ENCODE data around the gene ECE1. TPM values are rescaled to one million over a fixed set of nuclear protein-coding genes. Genes with fewer than 3 reads are reported as not detected.

The ECE1 gene
- total and polyA plus RNA-seq, 2 donors (not counting 1 experiment from before 2014, with no cell fraction given): 131 to 138 TPM

DNA sequence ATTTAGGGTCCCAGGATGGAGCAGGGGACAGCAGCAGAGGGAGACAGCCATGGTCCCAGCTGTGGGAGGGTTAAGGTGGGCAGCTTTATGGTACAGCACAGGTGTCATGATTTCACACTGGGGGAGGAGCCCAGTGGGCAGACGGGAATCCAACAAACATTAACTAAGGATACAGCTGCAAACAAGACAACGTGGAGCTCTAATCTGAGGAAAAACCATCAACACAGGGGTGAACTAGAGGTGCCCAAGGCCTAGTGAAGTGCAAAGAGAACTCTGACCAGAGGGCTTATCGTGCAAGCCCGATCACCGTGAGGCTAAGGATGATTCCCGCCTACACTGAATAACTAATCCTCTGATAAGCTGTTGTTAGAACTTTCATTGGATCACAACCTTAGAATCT lies 18.7 kb downstream of the ECE1 start:
- Histone ChIP-seq H3K27ac (ENCODE audit: insufficient read depth, low read length) (no peak overlapping the region), H3K79me2 (ENCODE audit: control insufficient read depth, insufficient read depth, low read length) (peaks cover 5% of the 10 kb centered on the region), H3K9ac (ENCODE audit: insufficient read depth, low read length) (no peak overlapping the region), H3K27me3 (ENCODE audit: control insufficient read depth, insufficient read depth, low read length) (no peaks in the 10 kb centered on the region), H2AFZ (ENCODE audit: low read length) (no peak overlapping the region), H4K20me1 (ENCODE audit: control insufficient read depth, extremely low read depth, insufficient read depth, low read length) (no peaks in the 10 kb centered on the region), H3K4me1 (ENCODE audit: control insufficient read depth, extremely low read depth, insufficient read depth, low read length) (peaks cover 4% of the 10 kb centered on the region), H3K4me2 (ENCODE audit: extremely low read depth, insufficient read depth, low read length) (no peak overlapping the region), H3K36me3 (ENCODE audit: control insufficient read depth, insufficient read depth, low read length) (peaks cover 32% of the 10 kb centered on the region), H3K4me3 (replicated peaks in 1 of 4; ENCODE audit: control extremely low read depth in 1 of 4, insufficient read depth in 1 of 4, low read depth in 3 of 4, low read length in 4 of 4) (no peak overlapping the region), H3K9me3 (ENCODE audit: control insufficient read depth, insufficient read depth, low read depth, low read length) (no peaks in the 10 kb centered on the region)
- TF ChIP-seq, protein P1, sequence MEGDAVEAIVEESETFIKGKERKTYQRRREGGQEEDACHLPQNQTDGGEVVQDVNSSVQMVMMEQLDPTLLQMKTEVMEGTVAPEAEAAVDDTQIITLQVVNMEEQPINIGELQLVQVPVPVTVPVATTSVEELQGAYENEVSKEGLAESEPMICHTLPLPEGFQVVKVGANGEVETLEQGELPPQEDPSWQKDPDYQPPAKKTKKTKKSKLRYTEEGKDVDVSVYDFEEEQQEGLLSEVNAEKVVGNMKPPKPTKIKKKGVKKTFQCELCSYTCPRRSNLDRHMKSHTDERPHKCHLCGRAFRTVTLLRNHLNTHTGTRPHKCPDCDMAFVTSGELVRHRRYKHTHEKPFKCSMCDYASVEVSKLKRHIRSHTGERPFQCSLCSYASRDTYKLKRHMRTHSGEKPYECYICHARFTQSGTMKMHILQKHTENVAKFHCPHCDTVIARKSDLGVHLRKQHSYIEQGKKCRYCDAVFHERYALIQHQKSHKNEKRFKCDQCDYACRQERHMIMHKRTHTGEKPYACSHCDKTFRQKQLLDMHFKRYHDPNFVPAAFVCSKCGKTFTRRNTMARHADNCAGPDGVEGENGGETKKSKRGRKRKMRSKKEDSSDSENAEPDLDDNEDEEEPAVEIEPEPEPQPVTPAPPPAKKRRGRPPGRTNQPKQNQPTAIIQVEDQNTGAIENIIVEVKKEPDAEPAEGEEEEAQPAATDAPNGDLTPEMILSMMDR (conservative IDR thresholded peaks at IDR 0.05 in 1 of 2, IDR thresholded peaks at IDR 0.05 in 1 of 2; ENCODE audit: low read depth in 1 of 2, low read length in 2 of 2): no peak
- TF ChIP-seq EZH2 (IDR thresholded peaks at IDR 0.05; ENCODE audit: low read length, missing control alignments): no peak
- no peak for DNase-seq (ENCODE audit: low read depth in 2 of 2)

DNA sequence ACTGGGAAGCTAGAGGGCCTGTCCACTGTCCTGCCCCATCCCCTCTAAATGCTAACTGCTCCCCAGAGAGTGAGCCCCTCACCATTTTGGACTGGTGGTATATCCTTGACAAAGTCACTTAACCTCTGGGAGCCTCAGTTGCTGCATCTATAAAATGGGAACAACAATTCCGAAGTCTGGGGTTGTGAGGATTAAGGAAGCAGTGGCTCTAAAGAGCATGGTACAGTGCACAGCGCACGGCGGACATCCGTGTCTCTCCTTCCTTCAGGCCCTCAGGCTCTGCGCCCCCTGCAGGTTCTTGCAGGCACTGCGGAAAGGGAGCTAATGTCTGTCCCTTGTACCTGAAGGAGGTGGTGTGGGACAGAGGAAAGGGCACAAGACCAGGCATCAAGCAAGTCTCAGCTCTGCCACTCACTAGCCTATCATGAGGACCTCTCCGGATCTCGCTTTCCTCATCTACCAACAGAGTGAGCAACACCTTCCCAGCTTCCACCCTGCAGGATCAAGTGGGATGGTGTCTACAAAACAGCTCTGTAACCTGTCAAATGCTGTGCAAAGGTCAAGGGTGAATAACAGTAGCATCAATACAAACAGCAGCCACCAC lies 20.1 kb downstream of the ECE1 start:
- peak; percentile 40 to 61 for DNase-seq (ENCODE audit: low read depth in 2 of 2)
- no peak overlapping the region for H3K4me3 ChIP-seq (replicated peaks in 1 of 4; ENCODE audit: control extremely low read depth in 1 of 4, insufficient read depth in 1 of 4, low read depth in 3 of 4, low read length in 4 of 4)
- H3K79me2 ChIP-seq (ENCODE audit: control insufficient read depth, insufficient read depth, low read length): peaks cover 8% of the 10 kb centered on the region
- peaks cover 14% of the 10 kb centered on the region for H3K4me1 ChIP-seq (ENCODE audit: control insufficient read depth, extremely low read depth, insufficient read depth, low read length)
- no peaks in the 10 kb centered on the region for H3K9me3 ChIP-seq (ENCODE audit: control insufficient read depth, insufficient read depth, low read depth, low read length)
- H3K27ac ChIP-seq (ENCODE audit: insufficient read depth, low read length): no peak overlapping the region
- H3K4me2 ChIP-seq (ENCODE audit: extremely low read depth, insufficient read depth, low read length): no peak overlapping the region
- H3K9ac ChIP-seq (ENCODE audit: insufficient read depth, low read length): no peak overlapping the region
- TF ChIP-seq, protein P1 (conservative IDR thresholded peaks at IDR 0.05 in 1 of 2, IDR thresholded peaks at IDR 0.05 in 1 of 2; ENCODE audit: low read depth in 1 of 2, low read length in 2 of 2): peak; percentile 92 to 97
- no peak for TF ChIP-seq EZH2 (IDR thresholded peaks at IDR 0.05; ENCODE audit: low read length, missing control alignments)
- no peak overlapping the region for H2AFZ ChIP-seq (ENCODE audit: low read length)
- H3K36me3 ChIP-seq (ENCODE audit: control insufficient read depth, insufficient read depth, low read length): peaks cover 32% of the 10 kb centered on the region
- no peaks in the 10 kb centered on the region for H4K20me1 ChIP-seq (ENCODE audit: control insufficient read depth, extremely low read depth, insufficient read depth, low read length)
- no peaks in the 10 kb centered on the region for H3K27me3 ChIP-seq (ENCODE audit: control insufficient read depth, insufficient read depth, low read length)

DNA sequence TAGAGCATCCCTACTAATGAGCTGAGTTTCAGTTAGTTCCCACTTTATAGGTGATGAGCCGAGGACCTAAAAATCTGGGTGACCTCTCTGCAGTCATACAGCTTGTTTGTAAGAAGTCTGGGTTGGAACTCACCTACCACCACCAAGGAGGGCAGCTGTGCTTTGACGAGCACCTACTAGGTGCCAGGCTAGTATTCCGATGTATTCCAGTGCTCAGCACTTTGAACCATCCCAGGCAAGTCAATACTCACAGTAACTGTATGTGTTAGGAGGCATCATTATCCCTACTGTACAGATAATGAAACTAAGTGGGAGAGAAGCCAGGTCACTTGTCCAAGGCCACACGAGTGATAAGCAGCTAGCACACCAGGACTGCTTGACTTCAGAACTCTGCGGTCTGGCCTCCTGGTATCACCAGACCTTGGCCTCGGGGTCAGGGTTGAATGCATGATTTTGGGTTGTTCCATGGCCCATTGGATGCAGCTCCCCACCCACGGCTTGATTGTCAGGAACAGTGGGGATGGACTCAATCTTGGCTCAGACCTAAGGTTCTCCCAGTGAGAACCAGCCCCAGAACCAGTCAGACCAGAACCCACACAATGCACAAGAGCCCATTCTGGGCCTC lies 20.7 kb downstream of the ECE1 start:
- Histone ChIP-seq H4K20me1 (ENCODE audit: control insufficient read depth, extremely low read depth, insufficient read depth, low read length) (no peaks in the 10 kb centered on the region), H3K9me3 (ENCODE audit: control insufficient read depth, insufficient read depth, low read depth, low read length) (no peaks in the 10 kb centered on the region), H2AFZ (ENCODE audit: low read length) (no peak overlapping the region), H3K36me3 (ENCODE audit: control insufficient read depth, insufficient read depth, low read length) (peaks cover 32% of the 10 kb centered on the region), H3K27me3 (ENCODE audit: control insufficient read depth, insufficient read depth, low read length) (no peaks in the 10 kb centered on the region), H3K27ac (ENCODE audit: insufficient read depth, low read length) (no peak overlapping the region), H3K4me1 (ENCODE audit: control insufficient read depth, extremely low read depth, insufficient read depth, low read length) (peaks cover 14% of the 10 kb centered on the region), H3K4me3 (replicated peaks in 1 of 4; ENCODE audit: control extremely low read depth in 1 of 4, insufficient read depth in 1 of 4, low read depth in 3 of 4, low read length in 4 of 4) (no peak overlapping the region), H3K79me2 (ENCODE audit: control insufficient read depth, insufficient read depth, low read length) (peaks cover 8% of the 10 kb centered on the region), H3K9ac (ENCODE audit: insufficient read depth, low read length) (no peak overlapping the region), H3K4me2 (ENCODE audit: extremely low read depth, insufficient read depth, low read length) (no peak overlapping the region)
- TF ChIP-seq, protein P1 (conservative IDR thresholded peaks at IDR 0.05 in 1 of 2, IDR thresholded peaks at IDR 0.05 in 1 of 2; ENCODE audit: low read depth in 1 of 2, low read length in 2 of 2): no peak
- TF ChIP-seq EZH2 (IDR thresholded peaks at IDR 0.05; ENCODE audit: low read length, missing control alignments): no peak
- DNase-seq (ENCODE audit: low read depth in 2 of 2): no peak
